OCI-LY7 (cell line): Measurements from ENCODE around the gene MEI4. TPM values are rescaled to one million over a fixed set of nuclear protein-coding genes. Genes with fewer than 3 reads are reported as not detected.

Experiments
- BruUV-seq: library from RNA; stranded (reverse); fragments of 400-500 nt; replicated peaks from 2 replicates; lab custom pipeline; 2021; lab: Mats Ljungman, UMichigan
- CTCF ChIA-PET: fragments of 300-600 bp; sonication (Branson Sonifier 250); formaldehyde crosslinking; loops from one replicate; lab custom pipeline; 2022; ENCODE audit warnings: antibody characterized with exemption; ENCODE audit not compliant: unreplicated experiment; lab: Charles Lee
- POLR2A ChIA-PET: fragments of 300-600 bp; sonication (Branson Sonifier 250); formaldehyde crosslinking; loops from one replicate; lab custom pipeline; 2022; ENCODE audit warnings: antibody characterized with exemption; lab: Charles Lee
- DNase-seq: peaks from one replicate; pipeline ENCODE4 v3.0.0-alpha.2; 2015; ENCODE audit warnings: low spot score
- H2AFZ ChIP-seq: fragments of 200-600 bp; sonication (generic), shearing (Covaris generic); 2 replicates; pipeline ENCODE4 v1.6.1; 2014; ENCODE audit warnings: mild to moderate bottlenecking, antibody characterized with exemption, low read length, moderate library complexity
- H3K27ac ChIP-seq: fragments of 200-600 bp; sonication (generic); 2 replicates; pipeline ENCODE4 v1.5.1; 2014; ENCODE audit warnings: mixed run types, low read depth, mild to moderate bottlenecking, moderate library complexity, low read length, inconsistent platforms; ENCODE audit not compliant: poor library complexity, severe bottlenecking
- H3K36me3 ChIP-seq: fragments of 200-600 bp; sonication (generic); 2 replicates; pipeline ENCODE4 v1.6.1; 2014; ENCODE audit warnings: mild to moderate bottlenecking, antibody characterized with exemption, low read length, moderate library complexity, mixed read lengths; ENCODE audit not compliant: insufficient read depth
- H3K4me1 ChIP-seq: fragments of 200-600 bp; sonication (generic); 2 replicates; pipeline ENCODE4 v1.5.1; 2014; ENCODE audit warnings: mild to moderate bottlenecking, low read length; ENCODE audit not compliant: insufficient read depth, poor library complexity, severe bottlenecking
- H3K4me2 ChIP-seq: fragments of 200-600 bp; sonication (generic); 2 replicates; pipeline ENCODE4 v1.6.1; 2014; ENCODE audit warnings: mild to moderate bottlenecking, low read length
- H3K4me3 ChIP-seq: fragments of 200-600 bp; sonication (generic); 2 replicates; pipeline ENCODE4 v1.5.1; 2014; ENCODE audit warnings: mild to moderate bottlenecking, low read depth, low read length; ENCODE audit not compliant: poor library complexity, severe bottlenecking
- H3K79me2 ChIP-seq: fragments of 200-600 bp; sonication (generic); 2 replicates; pipeline ENCODE4 v1.6.1; 2016; ENCODE audit warnings: low read depth, mild to moderate bottlenecking, low read length, moderate library complexity, mixed read lengths; ENCODE audit not compliant: insufficient read depth
- H3K9me2 ChIP-seq: fragments of 200-600 bp; sonication (generic); 2 replicates; pipeline ENCODE4 v1.6.1; 2016; ENCODE audit warnings: mild to moderate bottlenecking, low read length, mixed read lengths; ENCODE audit not compliant: insufficient read depth
- H3K9me3 ChIP-seq: fragments of 200-600 bp; sonication (generic); 2 replicates; pipeline ENCODE4 v1.6.1; 2014; ENCODE audit warnings: mild to moderate bottlenecking, mixed run types, low read length, mixed read lengths
- H4K20me1 ChIP-seq: fragments of 200-600 bp; sonication (generic); 2 replicates; pipeline ENCODE4 v1.6.1; 2014; ENCODE audit warnings: mild to moderate bottlenecking, antibody characterized with exemption, low read length, moderate library complexity, mixed read lengths; ENCODE audit not compliant: insufficient read depth
- EZH2phosphoT487 ChIP-seq: fragments of 200-600 bp; sonication (generic); IDR thresholded peaks from 2 replicates; pipeline ENCODE4 v1.6.1; 2018; ENCODE audit warnings: low read depth, borderline replicate concordance, mild to moderate bottlenecking, mixed run types, antibody characterized with exemption, low read length, moderate library complexity, mixed read lengths
- intact Hi-C: fragments of 100-400 bp; cut with micrococcal nuclease; formaldehyde crosslinking; loops from one replicate; pipeline ENCODE4 v1.10.0; 2022; ENCODE audit not compliant: unreplicated experiment
- total RNA-seq, 2 experiments: library from RNA; depleted of rRNA in 1 of 2; stranded (reverse); fragments of >200 nt in 1 of 2; shearing (Covaris generic) in 1 of 2; gene quantifications; 2 replicates each; pipeline ENCODE4 v1.2.3, GENCODE V29; 2014 to 2022
- TF ChIP-seq, protein P1 (sequence below): fragments of 200-600 bp; sonication (generic); conservative IDR thresholded peaks from 2 replicates; pipeline ENCODE4 v1.5.1; 2014; ENCODE audit warnings: mild to moderate bottlenecking, antibody characterized with exemption, low read length, moderate library complexity, mixed read lengths

Gene MEI4
- total RNA-seq, 2 experiments from 2014 or later, result not detected

DNA sequence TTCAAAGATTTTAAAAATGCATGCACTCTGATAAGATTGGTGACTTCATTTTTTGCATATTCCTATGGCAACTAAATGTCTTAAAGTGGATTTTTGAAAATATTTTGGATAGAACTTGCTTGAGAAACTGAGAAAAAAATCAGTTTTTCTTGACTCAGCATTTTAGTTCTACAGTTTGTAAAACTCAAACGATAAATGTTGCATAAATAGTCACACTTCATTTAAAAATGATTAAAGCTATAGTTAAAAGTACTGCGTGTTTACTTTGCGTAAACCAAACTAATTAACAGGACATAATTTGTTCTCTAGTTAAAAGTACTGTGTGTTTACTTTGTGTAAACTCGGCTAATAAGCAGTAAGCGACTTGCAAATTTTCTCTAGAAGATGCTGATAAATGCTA lies 28.3 kb upstream of the MEI4 start:
- no TSS peak for BruUV-seq
- intact Hi-C loops, result no loop called here
- Histone ChIP-seq H3K79me2 (no peaks in the 10 kb centered on the region), H2AFZ (no peak overlapping the region), H3K36me3 (no peaks in the 10 kb centered on the region), H3K9me2 (no peaks in the 10 kb centered on the region), H3K9me3 (no peaks in the 10 kb centered on the region), H3K4me3 (no peak overlapping the region), H3K4me2 (no peak overlapping the region), H3K27ac (no peak overlapping the region), H3K4me1 (no peaks in the 10 kb centered on the region), H4K20me1 (no peaks in the 10 kb centered on the region)
- DNase-seq, result no peak
- CTCF ChIA-PET, result no interaction called here
- POLR2A ChIA-PET, result no interaction called here
- no peak for TF ChIP-seq EZH2phosphoT487
- TF ChIP-seq, protein P1, sequence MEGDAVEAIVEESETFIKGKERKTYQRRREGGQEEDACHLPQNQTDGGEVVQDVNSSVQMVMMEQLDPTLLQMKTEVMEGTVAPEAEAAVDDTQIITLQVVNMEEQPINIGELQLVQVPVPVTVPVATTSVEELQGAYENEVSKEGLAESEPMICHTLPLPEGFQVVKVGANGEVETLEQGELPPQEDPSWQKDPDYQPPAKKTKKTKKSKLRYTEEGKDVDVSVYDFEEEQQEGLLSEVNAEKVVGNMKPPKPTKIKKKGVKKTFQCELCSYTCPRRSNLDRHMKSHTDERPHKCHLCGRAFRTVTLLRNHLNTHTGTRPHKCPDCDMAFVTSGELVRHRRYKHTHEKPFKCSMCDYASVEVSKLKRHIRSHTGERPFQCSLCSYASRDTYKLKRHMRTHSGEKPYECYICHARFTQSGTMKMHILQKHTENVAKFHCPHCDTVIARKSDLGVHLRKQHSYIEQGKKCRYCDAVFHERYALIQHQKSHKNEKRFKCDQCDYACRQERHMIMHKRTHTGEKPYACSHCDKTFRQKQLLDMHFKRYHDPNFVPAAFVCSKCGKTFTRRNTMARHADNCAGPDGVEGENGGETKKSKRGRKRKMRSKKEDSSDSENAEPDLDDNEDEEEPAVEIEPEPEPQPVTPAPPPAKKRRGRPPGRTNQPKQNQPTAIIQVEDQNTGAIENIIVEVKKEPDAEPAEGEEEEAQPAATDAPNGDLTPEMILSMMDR, result no peak

DNA sequence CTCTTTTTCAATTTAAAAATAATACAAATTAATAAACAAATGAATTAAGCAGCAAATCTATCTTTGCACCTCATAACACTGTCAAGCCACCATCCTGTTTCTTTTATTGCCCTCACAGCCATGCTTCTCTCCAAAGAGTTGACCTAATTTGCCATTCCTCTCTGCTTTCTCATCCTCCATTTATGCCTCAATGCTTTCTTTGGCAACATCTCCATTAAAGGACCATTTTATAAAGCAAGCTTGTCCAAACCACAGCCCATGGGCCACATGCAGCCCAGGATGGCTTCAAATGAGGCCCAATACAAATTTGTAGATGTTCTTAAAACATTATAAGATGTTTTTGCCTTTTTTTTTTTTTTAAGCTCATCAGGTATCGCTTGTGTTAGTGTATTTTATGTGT lies 26.4 kb upstream of the MEI4 start:
- Histone ChIP-seq H4K20me1 (no peaks in the 10 kb centered on the region), H3K4me2 (no peak overlapping the region), H2AFZ (no peak overlapping the region), H3K27ac (no peak overlapping the region), H3K4me3 (no peak overlapping the region), H3K79me2 (no peaks in the 10 kb centered on the region), H3K4me1 (no peaks in the 10 kb centered on the region), H3K9me3 (no peaks in the 10 kb centered on the region), H3K36me3 (no peaks in the 10 kb centered on the region), H3K9me2 (no peaks in the 10 kb centered on the region)
- ChIA-PET POLR2A (no interaction called here), CTCF (no interaction called here)
- intact Hi-C loops, result no loop called here
- TF ChIP-seq, protein P1, result no peak
- TF ChIP-seq EZH2phosphoT487, result no peak
- DNase-seq, result no peak
- no TSS peak for BruUV-seq

DNA sequence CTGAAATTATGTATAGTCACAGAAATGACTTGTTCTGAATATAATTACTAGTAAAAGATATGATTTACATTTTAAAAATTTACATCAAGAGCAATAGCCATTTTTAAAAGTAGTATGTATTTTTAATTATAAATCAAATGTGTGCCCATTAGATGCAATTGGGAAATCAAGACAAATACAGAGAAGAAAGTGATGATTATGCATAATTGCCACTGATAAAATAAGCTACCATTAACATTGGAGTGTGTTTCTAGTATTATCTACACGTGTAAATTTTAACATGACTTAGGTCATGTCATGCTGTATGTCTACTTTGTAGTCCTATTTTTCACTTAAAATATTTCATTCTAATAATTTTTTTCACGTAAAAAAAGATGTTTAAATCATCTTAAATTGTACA lies 22.8 kb upstream of the MEI4 start:
- intact Hi-C loops, result no loop called here

More for the DNA sequence above, 22.8 kb upstream of the MEI4 start:
- no peak overlapping the region for H3K27ac ChIP-seq
- no peaks in the 10 kb centered on the region for H3K9me3 ChIP-seq
- H3K36me3 ChIP-seq, result no peaks in the 10 kb centered on the region
- no peak overlapping the region for H2AFZ ChIP-seq
- ChIA-PET CTCF (no interaction called here), POLR2A (interaction anchor here (1.0 kb wide), 1 partner anchor 9 kb away, joined by 3 read pairs; no protein-coding TSS in a partner anchor)
- H3K4me1 ChIP-seq, result no peaks in the 10 kb centered on the region
- no peaks in the 10 kb centered on the region for H4K20me1 ChIP-seq
- H3K79me2 ChIP-seq, result no peaks in the 10 kb centered on the region
- H3K9me2 ChIP-seq, result no peaks in the 10 kb centered on the region
- no peak overlapping the region for H3K4me2 ChIP-seq
- BruUV-seq, result no TSS peak
- DNase-seq, result no peak
- TF ChIP-seq, protein P1, result no peak
- TF ChIP-seq EZH2phosphoT487, result no peak
- H3K4me3 ChIP-seq, result no peak overlapping the region
